Epithelial cell of proximal tubule (primary cell): ENCODE results near the gene DPP8. TPM values are rescaled to one million over a fixed set of nuclear protein-coding genes. Genes with fewer than 3 reads are reported as not detected.
A peak's percentile ranks its signal among the peaks of the same experiment; 100 is the strongest.

Experiments used
- DNase-seq: peaks from one replicate; pipeline ENCODE4 v3.0.0-alpha.2; 2011; ENCODE audit warnings: low read depth
- H3K4me3 ChIP-seq: 2 replicates; pipeline ENCODE4 v1.5.1; 2011; ENCODE audit warnings: low read depth, mild to moderate bottlenecking, low read length
- total RNA-seq: library from RNA; depleted of rRNA; stranded (reverse); fragments of >200 nt; gene quantifications from 2 replicates; pipeline ENCODE4 v1.2.3, GENCODE V29; 2015
- TF ChIP-seq, protein P1 (sequence below): conservative IDR thresholded peaks from 2 replicates; pipeline ENCODE4 v1.5.1; 2012; ENCODE audit warnings: low read depth, mild to moderate bottlenecking, low read length

Gene DPP8
- total RNA-seq, 1 donor from 2014 or later, result 25.7 TPM

DNA sequence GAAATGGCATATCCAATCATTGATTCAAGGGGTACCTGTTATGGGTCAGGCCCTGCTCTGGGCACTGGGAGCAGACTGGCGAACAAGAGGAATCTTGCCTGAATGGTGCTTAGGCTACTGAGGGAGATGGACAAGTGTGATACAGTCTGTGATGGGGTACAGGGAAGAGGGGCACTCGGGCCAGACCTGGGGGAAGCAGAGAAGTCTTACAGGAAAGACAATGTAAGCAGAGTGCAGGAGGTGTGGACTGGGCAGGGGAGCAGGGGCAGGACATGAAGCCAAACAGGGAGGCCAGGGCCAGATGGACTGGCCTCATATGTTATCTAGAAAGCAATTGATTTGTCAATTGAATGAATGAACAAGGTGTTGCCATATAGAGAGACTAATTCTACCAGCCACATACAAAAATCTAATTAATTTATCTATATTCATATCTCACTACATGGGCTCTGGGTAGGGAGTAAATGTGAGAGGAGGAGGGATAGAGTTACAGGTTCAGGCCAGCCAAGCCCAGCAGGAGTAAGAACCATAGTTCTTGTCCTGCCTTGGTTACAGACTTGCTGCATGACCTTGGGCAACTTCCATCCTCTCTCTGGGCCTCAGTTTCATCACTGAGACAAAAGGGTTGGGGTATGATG, 91.2 kb downstream of the DPP8 start:
- DNase-seq, result no peak
- TF ChIP-seq, protein P1, sequence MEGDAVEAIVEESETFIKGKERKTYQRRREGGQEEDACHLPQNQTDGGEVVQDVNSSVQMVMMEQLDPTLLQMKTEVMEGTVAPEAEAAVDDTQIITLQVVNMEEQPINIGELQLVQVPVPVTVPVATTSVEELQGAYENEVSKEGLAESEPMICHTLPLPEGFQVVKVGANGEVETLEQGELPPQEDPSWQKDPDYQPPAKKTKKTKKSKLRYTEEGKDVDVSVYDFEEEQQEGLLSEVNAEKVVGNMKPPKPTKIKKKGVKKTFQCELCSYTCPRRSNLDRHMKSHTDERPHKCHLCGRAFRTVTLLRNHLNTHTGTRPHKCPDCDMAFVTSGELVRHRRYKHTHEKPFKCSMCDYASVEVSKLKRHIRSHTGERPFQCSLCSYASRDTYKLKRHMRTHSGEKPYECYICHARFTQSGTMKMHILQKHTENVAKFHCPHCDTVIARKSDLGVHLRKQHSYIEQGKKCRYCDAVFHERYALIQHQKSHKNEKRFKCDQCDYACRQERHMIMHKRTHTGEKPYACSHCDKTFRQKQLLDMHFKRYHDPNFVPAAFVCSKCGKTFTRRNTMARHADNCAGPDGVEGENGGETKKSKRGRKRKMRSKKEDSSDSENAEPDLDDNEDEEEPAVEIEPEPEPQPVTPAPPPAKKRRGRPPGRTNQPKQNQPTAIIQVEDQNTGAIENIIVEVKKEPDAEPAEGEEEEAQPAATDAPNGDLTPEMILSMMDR, result no peak

GRCh38 chr15:65424683-65425082, 92.8 kb downstream of the DPP8 start:
- no peak overlapping the region for H3K4me3 ChIP-seq
- TF ChIP-seq, protein P1, result no peak
- no peak for DNase-seq

More for the DNA sequence above, 91.2 kb downstream of the DPP8 start:
- no peak overlapping the region for H3K4me3 ChIP-seq

GRCh38 chr15:65423976-65424679, 93.4 kb downstream of the DPP8 start:
- DNase-seq, result no peak
- H3K4me3 ChIP-seq, result no peak overlapping the region
- TF ChIP-seq, protein P1, result no peak

- H3K4me3 ChIP-seq, result peak overlapping the region; percentile 6
- TF ChIP-seq, protein P1, result no peak
Observed at GRCh38 chr15:65423150-65423975, 94.1 kb downstream of the DPP8 start.

GRCh38 chr15:65421360-65422215, 95.9 kb downstream of the DPP8 start:
- peak overlapping the region; percentile 65 for H3K4me3 ChIP-seq
- DNase-seq, result no peak
- TF ChIP-seq, protein P1, result no peak

More at GRCh38 chr15:65423150-65423975, 94.1 kb downstream of the DPP8 start:
- no peak for DNase-seq

DNA sequence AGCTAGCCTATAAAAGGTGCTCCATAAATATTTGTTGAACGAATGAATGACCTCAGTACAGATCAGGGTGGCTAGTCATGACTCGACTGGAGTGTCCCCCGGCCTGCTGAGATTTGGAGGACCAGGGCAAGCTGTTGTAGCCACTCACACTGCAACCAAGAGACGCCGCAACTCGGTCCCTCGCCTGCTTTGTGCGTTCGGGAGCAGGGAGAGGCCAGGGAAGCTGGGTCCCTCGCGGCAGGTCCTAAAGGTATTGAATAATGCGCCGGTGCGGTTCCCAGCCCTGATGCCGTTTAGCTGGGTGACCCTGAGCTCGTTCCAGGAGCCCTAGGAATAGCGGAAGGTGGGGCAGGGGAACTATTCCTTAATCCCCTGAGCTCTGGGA, 96.5 kb downstream of the DPP8 start:
- no peak for DNase-seq
- peak overlapping the region; percentile 65 for H3K4me3 ChIP-seq
- TF ChIP-seq, protein P1, result no peak
